Stimulated activated naive B cell treated with anti-CD40 and anti-IgM and Interleukin-4, amounts not matched to agents 10 μg/mL and 1 μg/mL and 100 μg/mL, for 72 hours (primary cell): Measurements from ENCODE around the gene ARMC8.

Experiments
- ATAC-seq, 2 donors: fragments of 150-1000 bp; cut with Tn5 transposase; replicated peaks; 2 replicates each; pipeline ENCODE4 v1.10.0; 2021; ENCODE audit warnings: moderate library complexity in 1 of 2
- DNase-seq: peaks from one replicate; pipeline ENCODE4 v3.0.0; 2021
- H3K27ac Mint-ChIP-seq: one replicate; pipeline ENCODE4 v1.8.0; 2022; ENCODE audit warnings: mild to moderate bottlenecking, mixed read lengths
- H3K27me3 Mint-ChIP-seq, 2 donors: one replicate each; pipeline ENCODE4 v1.8.0; 2022; ENCODE audit warnings: mixed read lengths in 2 of 2
- H3K36me3 Mint-ChIP-seq, 2 donors: one replicate each; pipeline ENCODE4 v1.8.0; 2022; ENCODE audit warnings: mixed read lengths in 2 of 2, mild to moderate bottlenecking in 1 of 2
- H3K4me1 Mint-ChIP-seq, 2 donors: one replicate each; pipeline ENCODE4 v1.8.0; 2022; ENCODE audit warnings: mixed read lengths in 2 of 2, mild to moderate bottlenecking in 1 of 2
- H3K4me3 Mint-ChIP-seq, 2 donors: one replicate each; pipeline ENCODE4 v1.8.0; 2022; ENCODE audit warnings: mild to moderate bottlenecking in 2 of 2, mixed read lengths in 2 of 2, moderate library complexity in 1 of 2
- H3K9me3 Mint-ChIP-seq, 2 donors: one replicate each; pipeline ENCODE4 v1.8.0; 2022; ENCODE audit warnings: mixed read lengths in 2 of 2, mild to moderate bottlenecking in 1 of 2

Gene ARMC8

DNA sequence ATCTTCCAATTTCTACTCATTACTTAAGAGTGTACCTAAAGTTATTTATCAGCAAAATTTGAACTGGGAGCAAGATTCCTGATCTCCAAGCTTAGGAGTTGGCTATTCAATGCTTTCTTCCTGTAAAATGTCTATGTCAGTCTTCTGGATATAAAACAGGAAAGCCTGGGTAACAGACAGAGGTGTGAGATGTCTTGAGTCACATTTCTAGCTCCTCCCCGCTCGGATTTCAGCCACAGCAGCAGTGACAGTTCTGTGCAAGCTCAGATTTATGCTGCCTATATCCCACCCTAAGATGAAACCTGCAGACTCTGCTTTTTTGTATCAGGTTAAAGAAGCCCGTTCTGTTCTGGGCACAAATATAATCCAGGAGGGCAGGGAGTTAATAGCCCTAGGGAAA is 2.1 kb upstream of the ARMC8 start:
- peaks cover 16 to 19% of the 10 kb centered on the region in 2 donors for H3K4me1 Mint-ChIP-seq
- peaks cover 1 to 4% of the 10 kb centered on the region in 2 donors for H3K36me3 Mint-ChIP-seq
- H3K9me3 Mint-ChIP-seq: no peaks in the 10 kb centered on the region
- DNase-seq: no peak
- no peak overlapping the region for H3K4me3 Mint-ChIP-seq
- no peak overlapping the region for H3K27ac Mint-ChIP-seq
- no peak for ATAC-seq
- H3K27me3 Mint-ChIP-seq: peaks cover 13 to 18% of the 10 kb centered on the region in 2 donors

DNA sequence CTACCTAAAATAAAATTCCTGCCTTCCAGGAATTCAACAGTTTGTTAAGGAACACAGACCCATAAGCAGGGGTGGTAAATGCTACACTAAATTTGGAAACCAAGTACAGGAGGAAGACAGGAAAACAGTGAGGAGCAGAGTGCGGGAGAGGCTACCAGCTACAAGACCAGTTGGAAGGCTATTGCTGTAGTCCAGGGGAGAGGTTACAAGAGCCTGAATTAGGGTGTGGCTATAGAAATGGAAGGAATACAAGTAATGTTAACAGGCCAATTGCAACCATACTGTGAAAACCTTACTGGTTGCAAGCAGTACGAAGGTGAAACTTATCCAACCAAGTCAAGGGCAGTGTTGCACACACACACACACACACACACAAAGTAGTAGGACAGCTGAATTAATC is 880 bp upstream of the ARMC8 start:
- Mint-ChIP-seq H3K9me3 (no peaks in the 10 kb centered on the region), H3K27me3 (peaks cover 13 to 18% of the 10 kb centered on the region in 2 donors), H3K4me3 (peak overlapping the region; percentile 1 to 97), H3K4me1 (peaks cover 18 to 27% of the 10 kb centered on the region in 2 donors), H3K36me3 (peaks cover 4 to 9% of the 10 kb centered on the region in 2 donors), H3K27ac (peak overlapping the region; percentile 79)
- ATAC-seq: no peak
- no peak for DNase-seq

DNA sequence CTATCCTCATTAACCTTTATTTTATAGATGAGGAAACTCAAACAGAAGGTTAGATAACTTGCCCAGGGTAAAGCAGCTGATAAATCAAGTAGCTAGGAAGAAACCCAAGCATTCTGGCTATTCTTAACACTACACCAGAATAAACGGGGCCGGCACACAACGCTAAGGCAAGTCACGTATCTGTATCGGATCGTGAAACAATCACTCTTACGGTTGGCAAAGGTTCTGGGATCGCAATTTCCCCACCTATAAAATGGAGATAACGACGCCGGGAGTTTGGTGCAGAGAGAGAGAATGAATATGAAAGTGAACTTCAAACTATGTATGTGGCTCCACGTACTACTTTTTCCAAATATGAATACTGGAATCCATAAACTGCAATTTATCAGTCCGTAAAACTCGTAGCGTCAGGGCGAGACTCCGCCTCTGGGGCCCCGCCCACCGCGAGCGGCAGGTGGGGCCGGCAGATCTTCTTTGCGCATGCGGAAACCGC is 252 bp upstream of the ARMC8 start:
- Mint-ChIP-seq H3K27me3 (peaks cover 13 to 18% of the 10 kb centered on the region in 2 donors), H3K4me3 (peak overlapping the region; percentile 97 to 99), H3K9me3 (no peaks in the 10 kb centered on the region)

DNA sequence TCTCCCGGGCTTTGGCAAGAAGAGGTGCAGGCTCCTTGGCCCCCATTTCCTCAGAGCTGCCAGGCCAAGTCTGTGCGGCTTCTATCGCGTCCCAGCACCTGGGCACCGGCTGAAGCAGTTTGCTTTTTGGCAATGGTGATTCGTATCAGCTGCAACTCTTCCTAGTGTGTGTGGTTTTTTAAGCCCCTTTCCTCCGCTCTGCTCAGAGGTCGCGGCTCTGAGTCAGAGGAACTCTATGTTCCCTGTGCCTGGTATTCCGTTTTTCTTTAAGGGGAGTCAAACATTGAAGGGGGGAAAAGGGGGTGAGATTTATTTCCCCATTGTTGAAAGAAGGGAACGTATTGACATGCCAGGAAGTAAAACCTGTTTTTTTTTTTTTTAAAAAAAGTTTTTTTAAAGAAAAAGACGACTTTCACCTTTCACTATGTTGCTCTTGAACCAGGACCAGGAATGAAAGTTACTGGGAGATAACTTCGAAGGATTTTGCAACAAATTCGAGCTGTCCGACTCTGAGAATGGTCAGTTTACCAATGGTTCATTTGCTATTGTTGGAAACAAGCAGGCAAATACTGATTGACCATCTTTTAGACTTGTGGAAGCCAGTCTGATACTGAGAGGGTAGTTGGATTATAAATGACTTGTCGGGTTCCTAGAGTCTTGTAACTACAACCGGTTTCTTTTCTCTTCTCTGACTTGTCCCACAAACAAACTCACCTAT is 1.1 kb downstream of the ARMC8 start:
- peak overlapping the region; percentile 100 for H3K27ac Mint-ChIP-seq
- no peak for DNase-seq
- H3K36me3 Mint-ChIP-seq: peaks cover 8 to 15% of the 10 kb centered on the region in 2 donors
- H3K4me1 Mint-ChIP-seq: peaks cover 22 to 37% of the 10 kb centered on the region in 2 donors
- peaks cover 13 to 15% of the 10 kb centered on the region in 2 donors for H3K27me3 Mint-ChIP-seq
- H3K4me3 Mint-ChIP-seq: peak overlapping the region; percentile 97 to 99
- peak in 1 of 2 donors; percentile 26 for ATAC-seq
- no peaks in the 10 kb centered on the region for H3K9me3 Mint-ChIP-seq

More for the DNA sequence above, 252 bp upstream of the ARMC8 start:
- DNase-seq (peak; percentile 79), ATAC-seq (peak; percentile 63 to 66)
- Mint-ChIP-seq H3K36me3 (peaks cover 7 to 15% of the 10 kb centered on the region in 2 donors), H3K27ac (peak overlapping the region; percentile 100), H3K4me1 (peaks cover 22 to 33% of the 10 kb centered on the region in 2 donors)

DNA sequence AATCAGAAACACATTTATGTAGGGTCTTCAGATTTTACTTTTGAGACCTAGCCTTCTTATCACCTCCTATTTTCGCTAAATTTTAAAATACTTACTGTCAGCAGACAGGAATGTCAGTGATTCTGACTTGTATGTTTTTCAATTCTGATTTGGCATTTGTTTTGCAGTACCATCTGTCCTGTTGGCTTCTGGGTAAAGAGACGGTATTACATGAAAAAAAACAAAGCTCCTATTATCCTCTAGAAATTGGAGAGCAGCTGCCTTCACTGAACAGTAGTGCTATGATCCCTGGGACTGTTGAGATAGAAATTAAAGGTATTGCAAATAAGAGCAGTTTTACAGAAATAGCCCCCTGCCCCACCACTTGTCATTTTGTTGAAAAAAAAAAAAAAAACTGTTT is 8.4 kb downstream of the ARMC8 start:
- ATAC-seq (no peak), DNase-seq (no peak)
- Mint-ChIP-seq H3K27me3 (no peaks in the 10 kb centered on the region), H3K9me3 (no peaks in the 10 kb centered on the region), H3K4me3 (no peak overlapping the region), H3K4me1 (peaks cover 18 to 33% of the 10 kb centered on the region in 2 donors), H3K27ac (no peak overlapping the region), H3K36me3 (peaks cover 11 to 23% of the 10 kb centered on the region in 2 donors)

DNA sequence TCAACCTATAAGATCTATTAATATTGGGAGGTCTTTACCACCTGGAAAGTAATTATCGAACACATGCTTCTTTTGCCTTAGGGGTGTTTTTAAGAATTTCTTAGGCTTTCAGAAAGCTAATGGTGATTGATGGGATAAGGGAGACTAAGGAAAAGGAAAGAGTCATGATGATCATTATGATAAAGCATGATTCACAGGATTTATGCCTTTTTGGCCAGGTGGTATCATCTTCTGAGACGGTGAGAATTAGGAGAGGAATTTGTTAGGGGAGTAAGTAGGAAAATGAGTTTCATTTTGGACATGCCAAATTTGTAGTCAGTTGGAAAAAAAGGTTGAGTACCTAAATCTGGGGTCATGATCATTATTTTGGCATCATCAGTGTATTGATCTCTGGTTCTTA is 8.9 kb downstream of the ARMC8 start:
- ATAC-seq: no peak
- peaks cover 9 to 19% of the 10 kb centered on the region in 2 donors for H3K36me3 Mint-ChIP-seq
- H3K27ac Mint-ChIP-seq: no peak overlapping the region
- no peak for DNase-seq
- no peaks in the 10 kb centered on the region for H3K9me3 Mint-ChIP-seq
- peaks cover 15 to 31% of the 10 kb centered on the region in 2 donors for H3K4me1 Mint-ChIP-seq
- no peaks in the 10 kb centered on the region for H3K27me3 Mint-ChIP-seq
- no peak overlapping the region for H3K4me3 Mint-ChIP-seq

DNA sequence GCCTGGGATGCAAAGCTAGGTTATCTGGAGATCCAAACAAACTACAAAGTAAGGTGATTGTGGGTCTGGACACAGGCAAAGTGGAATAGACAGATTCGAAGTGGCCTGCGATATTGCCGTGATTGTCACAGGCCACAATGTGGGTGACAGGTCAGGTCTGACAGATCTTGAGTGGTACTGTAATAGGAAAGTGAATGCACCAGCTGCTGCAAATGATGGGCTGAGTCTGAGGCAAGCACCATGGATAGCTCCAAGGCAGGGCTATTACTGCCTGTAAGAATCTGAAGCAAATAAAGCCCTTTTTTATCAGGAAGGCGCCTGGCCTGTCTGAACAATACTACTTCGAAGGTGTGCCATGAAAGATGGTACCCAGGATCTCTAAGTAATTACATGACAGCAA is 10.0 kb downstream of the ARMC8 start:
- no peaks in the 10 kb centered on the region for H3K9me3 Mint-ChIP-seq
- DNase-seq (no peak), ATAC-seq (no peak)
- no peaks in the 10 kb centered on the region for H3K27me3 Mint-ChIP-seq
- H3K36me3 Mint-ChIP-seq: peaks cover 6 to 13% of the 10 kb centered on the region in 2 donors
- peaks cover 12 to 31% of the 10 kb centered on the region in 2 donors for H3K4me1 Mint-ChIP-seq
- no peak overlapping the region for H3K27ac Mint-ChIP-seq
- no peak overlapping the region for H3K4me3 Mint-ChIP-seq

DNA sequence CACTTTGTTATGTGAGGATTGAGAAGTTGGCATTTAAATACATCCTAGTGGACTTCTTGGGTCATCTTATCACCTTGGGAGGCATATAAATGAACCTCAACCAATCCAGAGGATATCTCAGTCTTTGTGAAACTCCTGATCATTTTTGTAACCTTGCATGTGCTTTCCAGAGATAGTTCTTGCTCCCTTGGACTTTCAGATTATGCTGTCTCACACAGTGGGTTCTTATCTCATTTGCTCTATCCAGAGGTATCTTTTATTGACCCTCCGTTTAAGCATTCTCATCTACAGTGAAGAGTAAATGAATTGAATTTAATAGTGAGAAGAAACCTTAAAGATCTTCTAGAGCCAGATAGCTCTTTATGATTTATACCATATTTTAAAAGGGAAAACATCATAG is 10.4 kb downstream of the ARMC8 start:
- H3K4me1 Mint-ChIP-seq: peaks cover 12 to 28% of the 10 kb centered on the region in 2 donors
- no peaks in the 10 kb centered on the region for H3K27me3 Mint-ChIP-seq
- H3K9me3 Mint-ChIP-seq: no peaks in the 10 kb centered on the region
- no peak overlapping the region for H3K27ac Mint-ChIP-seq
- DNase-seq: no peak
- H3K36me3 Mint-ChIP-seq: peaks cover 6 to 13% of the 10 kb centered on the region in 2 donors
- no peak for ATAC-seq
- no peak overlapping the region for H3K4me3 Mint-ChIP-seq

DNA sequence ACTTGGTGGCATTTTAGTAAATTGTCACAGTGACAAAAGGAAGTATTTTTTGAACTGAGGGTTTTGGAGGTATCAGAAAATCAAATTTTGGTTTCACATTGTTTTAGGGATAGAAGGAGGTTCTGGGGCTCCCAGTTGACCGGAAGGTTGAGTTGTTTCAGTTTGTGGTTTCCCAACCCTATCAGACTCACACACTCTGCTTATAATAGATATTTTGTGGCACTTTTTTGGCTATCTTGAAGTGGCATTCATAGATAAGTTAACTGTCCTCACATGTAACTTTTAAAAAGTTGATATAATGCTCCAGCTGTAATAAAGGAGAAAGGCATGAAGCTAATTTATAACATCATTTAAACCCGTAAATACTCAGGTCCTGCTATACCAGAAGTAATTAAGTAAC is 12.8 kb downstream of the ARMC8 start:
- no peak overlapping the region for H3K4me3 Mint-ChIP-seq
- H3K27ac Mint-ChIP-seq: no peak overlapping the region
- no peak for ATAC-seq
- DNase-seq: no peak
- H3K9me3 Mint-ChIP-seq: no peaks in the 10 kb centered on the region
- H3K4me1 Mint-ChIP-seq: peaks cover 20 to 37% of the 10 kb centered on the region in 2 donors
- peaks cover 9 to 22% of the 10 kb centered on the region in 2 donors for H3K36me3 Mint-ChIP-seq
- H3K27me3 Mint-ChIP-seq: no peaks in the 10 kb centered on the region

DNA sequence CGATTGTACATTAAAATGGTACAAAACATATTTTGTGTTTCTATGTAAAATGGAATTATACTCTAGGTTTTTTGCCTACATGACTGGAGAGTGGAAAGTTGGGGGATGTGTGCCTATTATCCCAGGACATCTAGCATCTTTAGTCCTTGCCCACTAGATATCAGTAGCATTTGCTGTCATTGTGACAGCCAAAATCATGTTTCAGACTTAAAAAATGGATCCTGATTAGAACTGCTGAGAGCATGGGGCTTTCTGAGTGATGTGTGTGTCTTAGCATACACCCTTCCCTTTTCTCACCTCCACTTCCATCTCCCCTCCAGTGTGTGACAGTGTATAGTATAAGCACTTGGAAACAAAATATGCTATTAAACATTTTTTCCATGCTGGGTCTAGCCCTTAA is 13.3 kb downstream of the ARMC8 start:
- H3K27ac Mint-ChIP-seq: no peak overlapping the region
- H3K9me3 Mint-ChIP-seq: no peaks in the 10 kb centered on the region
- peaks cover 20 to 41% of the 10 kb centered on the region in 2 donors for H3K4me1 Mint-ChIP-seq
- ATAC-seq (no peak), DNase-seq (no peak)
- no peaks in the 10 kb centered on the region for H3K27me3 Mint-ChIP-seq
- no peak overlapping the region for H3K4me3 Mint-ChIP-seq
- H3K36me3 Mint-ChIP-seq: peaks cover 9 to 24% of the 10 kb centered on the region in 2 donors

DNA sequence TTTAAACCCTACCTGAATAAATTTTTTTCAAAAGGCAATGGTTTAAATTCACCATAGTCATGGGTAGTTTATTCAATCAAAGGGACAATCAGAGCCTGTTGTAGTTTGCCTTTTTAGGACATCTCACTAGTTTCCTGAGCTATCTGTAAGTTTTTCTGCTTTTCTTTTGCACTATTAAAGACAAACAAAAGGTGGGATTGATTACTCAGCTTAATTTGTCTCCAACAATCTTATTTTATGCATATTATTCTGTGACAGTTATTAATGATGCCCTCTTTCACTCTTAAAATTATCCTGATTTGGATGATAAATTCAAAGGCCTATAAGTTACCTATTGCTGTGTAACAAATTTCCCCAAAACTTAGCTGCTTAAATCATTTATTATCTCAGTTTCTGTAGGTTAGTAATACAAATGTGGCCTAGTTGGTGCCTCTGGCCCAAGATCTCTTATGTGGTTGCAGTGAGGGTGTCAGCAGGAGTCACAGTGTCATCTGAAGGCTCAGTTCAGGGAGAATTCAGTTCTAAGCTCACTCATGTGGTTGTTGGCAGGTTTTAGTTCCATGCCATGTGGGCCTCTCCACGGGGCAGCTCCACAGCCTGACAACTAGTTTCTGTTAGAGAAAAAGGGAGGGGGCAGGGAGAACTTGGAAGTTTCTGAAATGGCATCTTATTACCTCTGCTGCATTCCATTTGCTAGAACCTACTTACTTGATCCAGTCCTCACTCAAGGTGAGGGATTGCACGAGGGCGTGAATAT is 16.0 kb downstream of the ARMC8 start:
- DNase-seq (no peak), ATAC-seq (no peak)
- Mint-ChIP-seq H3K4me3 (no peak overlapping the region), H3K27me3 (no peaks in the 10 kb centered on the region), H3K36me3 (peaks cover 18 to 29% of the 10 kb centered on the region in 2 donors), H3K9me3 (no peaks in the 10 kb centered on the region), H3K27ac (no peak overlapping the region), H3K4me1 (peaks cover 22 to 50% of the 10 kb centered on the region in 2 donors)

DNA sequence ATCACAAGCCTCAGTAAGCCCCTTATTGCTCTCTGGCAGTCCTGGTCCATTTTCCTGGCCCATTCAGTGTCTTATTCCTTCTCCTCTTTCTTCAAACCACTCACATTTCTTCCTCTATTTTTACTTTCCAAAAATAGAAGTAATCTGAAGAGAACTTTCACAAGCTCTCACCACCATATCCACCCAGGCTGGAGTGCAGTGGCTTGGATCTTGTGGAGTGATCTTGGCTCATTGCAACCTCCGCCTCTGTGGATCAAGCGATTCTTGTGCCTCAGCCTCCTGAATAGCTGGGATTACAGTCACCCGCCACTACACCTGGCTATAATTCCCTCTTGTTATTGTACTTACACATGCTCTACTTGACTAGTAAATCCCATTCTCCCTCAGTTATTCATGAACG is 16.8 kb downstream of the ARMC8 start:
- Mint-ChIP-seq H3K9me3 (no peaks in the 10 kb centered on the region), H3K36me3 (peaks cover 19 to 28% of the 10 kb centered on the region in 2 donors), H3K4me3 (no peak overlapping the region), H3K4me1 (peaks cover 21 to 47% of the 10 kb centered on the region in 2 donors), H3K27ac (no peak overlapping the region), H3K27me3 (no peaks in the 10 kb centered on the region)
- no peak for ATAC-seq
- no peak for DNase-seq

DNA sequence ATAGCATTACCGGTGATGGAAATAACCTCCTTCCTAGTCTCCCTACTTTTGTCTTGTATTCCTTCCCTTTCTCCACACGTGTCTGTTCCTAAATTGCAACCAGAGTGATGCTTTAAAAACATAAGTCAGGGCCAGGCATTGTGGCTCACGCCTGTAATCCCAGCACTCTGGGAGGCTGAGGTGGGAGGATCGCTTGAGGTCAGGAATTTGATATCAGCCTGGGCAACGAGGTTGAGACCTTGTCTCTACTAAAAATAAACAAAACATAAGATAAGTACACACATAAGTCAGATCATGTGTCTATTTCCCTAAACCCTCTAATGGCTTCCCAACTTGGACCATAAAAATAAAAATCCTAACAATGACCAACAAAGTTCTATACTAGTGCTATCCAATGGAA is 18.4 kb downstream of the ARMC8 start:
- no peak for ATAC-seq
- H3K4me3 Mint-ChIP-seq: no peak overlapping the region
- H3K4me1 Mint-ChIP-seq: peaks cover 15 to 33% of the 10 kb centered on the region in 2 donors
- peaks cover 19 to 26% of the 10 kb centered on the region in 2 donors for H3K36me3 Mint-ChIP-seq
- no peak overlapping the region for H3K27ac Mint-ChIP-seq
- H3K9me3 Mint-ChIP-seq: no peaks in the 10 kb centered on the region
- no peak for DNase-seq
- no peaks in the 10 kb centered on the region for H3K27me3 Mint-ChIP-seq

DNA sequence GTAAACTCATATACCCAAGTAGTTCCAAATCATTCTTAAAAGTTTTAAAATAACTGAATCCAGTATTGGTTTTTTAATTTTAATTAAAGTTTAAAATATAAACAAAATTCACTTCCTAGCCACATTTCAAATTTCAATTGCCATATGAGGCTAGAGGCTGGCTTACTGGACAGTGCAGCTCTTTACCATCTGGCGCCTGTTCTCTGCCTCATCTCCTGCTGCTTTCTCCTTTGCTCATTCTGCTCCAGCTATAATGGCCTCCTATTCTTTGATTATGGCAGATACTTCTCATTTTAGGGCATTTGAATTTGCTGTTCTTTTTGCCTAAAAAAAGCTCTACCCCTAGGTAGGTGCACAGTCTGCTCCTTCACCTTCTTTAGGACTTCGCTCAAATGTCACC is 19.1 kb downstream of the ARMC8 start:
- no peak for DNase-seq
- Mint-ChIP-seq H3K27me3 (no peaks in the 10 kb centered on the region), H3K9me3 (no peaks in the 10 kb centered on the region), H3K4me3 (no peak overlapping the region), H3K36me3 (peaks cover 19 to 26% of the 10 kb centered on the region in 2 donors), H3K27ac (no peak overlapping the region), H3K4me1 (peaks cover 15 to 29% of the 10 kb centered on the region in 2 donors)
- no peak for ATAC-seq
